ENCODE results near the gene ZNF93. TPM values are rescaled to one million over a fixed set of nuclear protein-coding genes. Genes with fewer than 3 reads are reported as not detected.

The ZNF93 gene
- total and polyA plus RNA-seq, 2 of the 8 experiments (the other 6 are each of a cell fraction or from before 2014, with no cell fraction given) = 40.8 to 61.8 TPM

DNA sequence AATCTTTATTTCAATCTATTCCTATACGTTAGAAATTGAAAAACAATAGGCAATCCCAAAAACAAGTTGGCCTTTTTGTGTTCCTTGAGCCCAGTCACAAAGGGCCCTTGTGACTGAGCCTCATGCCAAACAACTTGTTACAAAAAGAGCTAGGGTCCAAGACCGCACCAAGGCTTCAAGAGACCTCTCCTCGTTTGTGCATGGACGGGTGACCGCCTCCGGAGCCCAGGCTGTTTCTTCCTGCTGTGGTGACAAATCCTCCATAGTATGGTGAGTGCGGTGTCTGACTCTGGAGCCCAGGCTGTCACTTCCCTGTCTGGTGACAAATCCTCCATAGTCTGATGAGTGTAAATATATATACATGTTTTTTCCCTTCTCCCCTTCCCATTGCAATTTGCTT, 63.7 kb downstream of the ZNF93 start:
- no peaks in the 10 kb centered on the region for H3K79me2 ChIP-seq (ENCODE audit: control insufficient read depth in 1 of 2, insufficient read depth in 2 of 2, low read length in 2 of 2)
- H3K9ac ChIP-seq (replicated peaks in 1 of 4; ENCODE audit: extremely low read depth in 1 of 4, low read depth in 3 of 4, low read length in 3 of 4) = no peak overlapping the region
- ChIA-PET POLR2A (ENCODE audit: partially characterized antibody) (interaction anchor here (0.6 kb wide), 1 partner anchor 10 kb away, joined by 3 read pairs; no protein-coding TSS in a partner anchor), CTCF (ENCODE audit: partially characterized antibody) (interaction anchor here (1.0 kb wide), 1 partner anchor 8 kb away, joined by 4 read pairs; no protein-coding TSS in a partner anchor)
- H3K56ac ChIP-seq (replicated peaks; ENCODE audit: insufficient read length, low read depth, low read length) = no peak overlapping the region
- H3K4ac ChIP-seq (replicated peaks; ENCODE audit: insufficient read length, low read depth, low read length) = no peak overlapping the region
- H3K23me2 ChIP-seq (ENCODE audit: low read depth, low read length) = no peaks in the 10 kb centered on the region
- H2BK120ac ChIP-seq (replicated peaks; ENCODE audit: low read depth, low read length) = no peak overlapping the region
- no peak overlapping the region for H2BK12ac ChIP-seq (ENCODE audit: low read depth, low read length)
- WGBS, 2 experiments (ENCODE audit: extremely low coverage in 1 of 2, insufficient coverage in 1 of 2, insufficient read length in 1 of 2, insufficient replicate concordance in 2 of 2, low coverage in 1 of 2, low lambda C conversion rate in 2 of 2, missing lambda C conversion rate in 1 of 2) = 96% methylated on average over 7 of the region's 7 CpGs; no CpG with 5 or more reads in 1 of the 2 experiments
- H3K23ac ChIP-seq (ENCODE audit: insufficient read length) = no peak overlapping the region
- peak in 1 of 2 experiments; percentile 16 for DNase-seq (ENCODE audit: low read depth in 1 of 2, low spot score in 2 of 2)
- no peak overlapping the region for H4K91ac ChIP-seq (replicated peaks; ENCODE audit: insufficient read length, low read length)
- H3K4me1 ChIP-seq (replicated peaks in 1 of 4; ENCODE audit: control insufficient read depth in 3 of 4, insufficient read depth in 4 of 4, low read length in 3 of 4) = 0 out of 7 replicates have a peak, but pooled peaks cover 0 to 2% (median 0%) of the 10 kb centered on the region in 4 experiments
- no peak overlapping the region for H2BK20ac ChIP-seq (ENCODE audit: low read length)
- no peak overlapping the region for H4K5ac ChIP-seq (ENCODE audit: insufficient read length, low read depth, low read length)
- no peak overlapping the region for H2BK15ac ChIP-seq (ENCODE audit: low read length)
- no peak overlapping the region for H2AFZ ChIP-seq (ENCODE audit: low read length)
- H3K9me3 ChIP-seq (ENCODE audit: insufficient read depth in 2 of 2, low read depth in 1 of 2, low read length in 1 of 2) = no peaks in the 10 kb centered on the region; a peak in 1 of 4 replicates
- no peak overlapping the region for H4K8ac ChIP-seq (ENCODE audit: extremely low read depth, insufficient read depth, low read length)
- no peak overlapping the region for H3K4me3 ChIP-seq (ENCODE audit: extremely low read depth in 1 of 4, insufficient read depth in 2 of 4, low read depth in 3 of 4, low read length in 4 of 4)
- no peak overlapping the region for H2AK5ac ChIP-seq (ENCODE audit: low read depth, low read length)
- H4K20me1 ChIP-seq (replicated peaks in 1 of 2; ENCODE audit: control insufficient read depth in 1 of 2, insufficient read depth in 2 of 2, low read length in 2 of 2) = no peaks in the 10 kb centered on the region
- no peak overlapping the region for H2BK5ac ChIP-seq (ENCODE audit: low read depth, low read length)
- no peak overlapping the region for H3K14ac ChIP-seq (ENCODE audit: insufficient read length)
- no peaks in the 10 kb centered on the region for H3K27me3 ChIP-seq (replicated peaks in 1 of 4; ENCODE audit: control insufficient read depth in 3 of 4, extremely low read depth in 1 of 4, insufficient read depth in 3 of 4, low read length in 3 of 4)
- FAIRE-seq = no peak
- H3K79me1 ChIP-seq (ENCODE audit: low read depth, low read length) = no peaks in the 10 kb centered on the region
- no peak overlapping the region for H3K27ac ChIP-seq (ENCODE audit: low read depth, low read length)
- no peaks in the 10 kb centered on the region for H3K36me3 ChIP-seq (ENCODE audit: control insufficient read depth in 2 of 4, insufficient read depth in 4 of 4, low read length in 3 of 4)
- H3K4me2 ChIP-seq (ENCODE audit: insufficient read depth in 1 of 2, low read depth in 2 of 2, low read length in 2 of 2) = no peak overlapping the region
- H3K18ac ChIP-seq (ENCODE audit: extremely low read depth, low read length) = no peak overlapping the region
- TF ChIP-seq POLR2A (IDR thresholded peaks at IDR 0.05; ENCODE audit: control extremely low read depth in 1 of 2, low read depth in 2 of 2, low read length in 2 of 2) (no peak), SIRT6 (IDR thresholded peaks at IDR 0.05; ENCODE audit: low read length) (no peak), NRF1 (IDR thresholded peaks at IDR 0.05; ENCODE audit: low read depth, low read length) (no peak), TAF1 (IDR thresholded peaks at IDR 0.05; ENCODE audit: low read depth, low read length) (no peak), CHD2 (IDR thresholded peaks at IDR 0.05; ENCODE audit: low read length) (no peak), TCF12 (IDR thresholded peaks at IDR 0.05; ENCODE audit: low read depth, low read length) (no peak), CHD1 (IDR thresholded peaks at IDR 0.05; ENCODE audit: low read depth, low read length) (no peak), HDAC2 (IDR thresholded peaks at IDR 0.05; ENCODE audit: borderline replicate concordance in 1 of 2, low read depth in 2 of 2, low read length in 2 of 2) (no peak), RFX5 (IDR thresholded peaks at IDR 0.05; ENCODE audit: borderline replicate concordance, low read depth, low read length) (no peak), BACH1 (IDR thresholded peaks at IDR 0.05; ENCODE audit: low read length) (no peak), FOSL1 (IDR thresholded peaks at IDR 0.05; ENCODE audit: insufficient read depth, low read depth, low read length) (no peak), RNF2 (IDR thresholded peaks at IDR 0.05; ENCODE audit: borderline replicate concordance, low read depth, low read length, missing control alignments, poor library complexity, severe bottlenecking) (no peak), BRCA1 (IDR thresholded peaks at IDR 0.05; ENCODE audit: low read depth, low read length) (no peak), EP300 (IDR thresholded peaks at IDR 0.05; ENCODE audit: borderline replicate concordance in 1 of 2, low read depth in 2 of 2, low read length in 2 of 2) (no peak)

Measured in H1 (cell line).